ENCODE results near the gene COG8. TPM values are rescaled to one million over a fixed set of nuclear protein-coding genes. Genes with fewer than 3 reads are reported as not detected.

The COG8 gene
- polyA plus RNA-seq, 1 donor (not counting 4 experiments of a cell fraction or from before 2014, with no cell fraction given), result 16.0 TPM

GRCh38 chr16:69351309-69352027, 12.1 kb upstream of the COG8 start, which contains the start of gene TMED6:
Gene TMED6 (minus strand): TSS chr16:69351786. CDS start chr16:69351753, 33 bp downstream.
- Histone ChIP-seq H4K20me1 (ENCODE audit: control insufficient read depth, extremely low read depth, insufficient read depth, low read length) (no peaks in the 10 kb centered on the region), H3K4me3 (ENCODE audit: control insufficient read depth in 2 of 3, extremely low read depth in 1 of 3, insufficient read depth in 2 of 3, low read depth in 1 of 3, low read length in 3 of 3) (no peak within 1 kb of the TSS), H3K36me3 (ENCODE audit: control insufficient read depth in 2 of 2, extremely low read depth in 1 of 2, insufficient read depth in 2 of 2, low read length in 2 of 2) (peaks cover 3 to 7% of the 10 kb centered on the region in 2 experiments), H3K9me1 (ENCODE audit: control insufficient read depth, extremely low read depth, insufficient read depth, low read length) (peaks cover 2% of the 10 kb centered on the region), H3K9me3 (ENCODE audit: control insufficient read depth, low read depth, low read length) (no peaks in the 10 kb centered on the region), H3K79me2 (ENCODE audit: control insufficient read depth, insufficient read depth, low read length) (no peaks in the 10 kb centered on the region), H3K27ac (ENCODE audit: control insufficient read depth, insufficient read depth, low read length) (no peak within 1 kb of the TSS), H3K4me2 (ENCODE audit: control insufficient read depth, extremely low read depth, insufficient read depth, low read depth, low read length) (no peak within 1 kb of the TSS), H2AFZ (ENCODE audit: control insufficient read depth, low read length) (no peak within 1 kb of the TSS), H3K9ac (ENCODE audit: control insufficient read depth, extremely low read depth, insufficient read depth, low read length) (no peak within 1 kb of the TSS), H3K27me3 (ENCODE audit: control insufficient read depth, extremely low read depth, insufficient read depth, low read length) (no peaks in the 10 kb centered on the region), H3K4me1 (ENCODE audit: control insufficient read depth, extremely low read depth, insufficient read depth, low read length) (no peaks in the 10 kb centered on the region)
- no peak for FAIRE-seq
- TF ChIP-seq CTCF (optimal IDR thresholded peaks at IDR 0.05 in 1 of 3, IDR thresholded peaks at IDR 0.05 in 1 of 3, conservative IDR thresholded peaks at IDR 0.05 in 1 of 3; ENCODE audit: extremely low read depth in 1 of 3, insufficient read depth in 2 of 3, low read length in 3 of 3) (no peak), EZH2 (IDR thresholded peaks at IDR 0.05; ENCODE audit: low read length) (no peak)
- dilution Hi-C loops (cut with MboI; ENCODE audit: extremely low pct_ligation_motif_present, low sequenced_read_pairs), result no loop called here
- DNase-seq (ENCODE audit: low read depth, low spot score), result no peak

- DNase-seq (ENCODE audit: low read depth, low spot score) (no peak), FAIRE-seq (no peak)
- H3K27me3 ChIP-seq (ENCODE audit: control insufficient read depth, extremely low read depth, insufficient read depth, low read length), result no peaks in the 10 kb centered on the region
- peaks cover 2% of the 10 kb centered on the region for H3K9me1 ChIP-seq (ENCODE audit: control insufficient read depth, extremely low read depth, insufficient read depth, low read length)
- H3K4me2 ChIP-seq (ENCODE audit: control insufficient read depth, extremely low read depth, insufficient read depth, low read depth, low read length), result no peak overlapping the region
- no peaks in the 10 kb centered on the region for H4K20me1 ChIP-seq (ENCODE audit: control insufficient read depth, extremely low read depth, insufficient read depth, low read length)
- H3K4me3 ChIP-seq (ENCODE audit: control insufficient read depth in 2 of 3, extremely low read depth in 1 of 3, insufficient read depth in 2 of 3, low read depth in 1 of 3, low read length in 3 of 3), result no peak overlapping the region
- TF ChIP-seq EZH2 (IDR thresholded peaks at IDR 0.05; ENCODE audit: low read length) (no peak), CTCF (optimal IDR thresholded peaks at IDR 0.05 in 1 of 3, IDR thresholded peaks at IDR 0.05 in 1 of 3, conservative IDR thresholded peaks at IDR 0.05 in 1 of 3; ENCODE audit: extremely low read depth in 1 of 3, insufficient read depth in 2 of 3, low read length in 3 of 3) (no peak)
- no peaks in the 10 kb centered on the region for H3K4me1 ChIP-seq (ENCODE audit: control insufficient read depth, extremely low read depth, insufficient read depth, low read length)
- H3K27ac ChIP-seq (ENCODE audit: control insufficient read depth, insufficient read depth, low read length), result no peak overlapping the region
- dilution Hi-C loops (cut with MboI; ENCODE audit: extremely low pct_ligation_motif_present, low sequenced_read_pairs), result no loop called here
- H3K79me2 ChIP-seq (ENCODE audit: control insufficient read depth, insufficient read depth, low read length), result no peaks in the 10 kb centered on the region
- no peak overlapping the region for H2AFZ ChIP-seq (ENCODE audit: control insufficient read depth, low read length)
- no peaks in the 10 kb centered on the region for H3K9me3 ChIP-seq (ENCODE audit: control insufficient read depth, low read depth, low read length)
- H3K9ac ChIP-seq (ENCODE audit: control insufficient read depth, extremely low read depth, insufficient read depth, low read length), result no peak overlapping the region
- H3K36me3 ChIP-seq (ENCODE audit: control insufficient read depth in 2 of 2, extremely low read depth in 1 of 2, insufficient read depth in 2 of 2, low read length in 2 of 2), result peaks cover 3 to 5% of the 10 kb centered on the region in 2 experiments
These were observed 11.3 kb upstream of the COG8 start for GRCh38 chr16:69350536-69351133.
